Frontal cortex (tissue), 4 donors: ENCODE results near the gene HOXD10. TPM values are rescaled to one million over a fixed set of nuclear protein-coding genes. Genes with fewer than 3 reads are reported as not detected.

ENCODE experiments used
- DNase-seq, 2 donors: peaks; one replicate each; pipeline ENCODE4 v3.0.0; 2012; ENCODE audit warnings: low spot score in 2 of 2
- FAIRE-seq: peaks from 2 replicates; lab custom pipeline; 2012; peaks lifted over from hg19 to GRCh38; lab: Jason Lieb, UNC
- total RNA-seq: library from RNA; depleted of rRNA; stranded (reverse); fragments of >200 nt; gene quantifications from one replicate; pipeline ENCODE4 v1.2.3, GENCODE V29; 2014
- donor health status: control.
- donor health status: control.
- donor health status: control.

HOXD10 gene
- total RNA-seq, 1 donor from 2014 or later, result not detected

DNA sequence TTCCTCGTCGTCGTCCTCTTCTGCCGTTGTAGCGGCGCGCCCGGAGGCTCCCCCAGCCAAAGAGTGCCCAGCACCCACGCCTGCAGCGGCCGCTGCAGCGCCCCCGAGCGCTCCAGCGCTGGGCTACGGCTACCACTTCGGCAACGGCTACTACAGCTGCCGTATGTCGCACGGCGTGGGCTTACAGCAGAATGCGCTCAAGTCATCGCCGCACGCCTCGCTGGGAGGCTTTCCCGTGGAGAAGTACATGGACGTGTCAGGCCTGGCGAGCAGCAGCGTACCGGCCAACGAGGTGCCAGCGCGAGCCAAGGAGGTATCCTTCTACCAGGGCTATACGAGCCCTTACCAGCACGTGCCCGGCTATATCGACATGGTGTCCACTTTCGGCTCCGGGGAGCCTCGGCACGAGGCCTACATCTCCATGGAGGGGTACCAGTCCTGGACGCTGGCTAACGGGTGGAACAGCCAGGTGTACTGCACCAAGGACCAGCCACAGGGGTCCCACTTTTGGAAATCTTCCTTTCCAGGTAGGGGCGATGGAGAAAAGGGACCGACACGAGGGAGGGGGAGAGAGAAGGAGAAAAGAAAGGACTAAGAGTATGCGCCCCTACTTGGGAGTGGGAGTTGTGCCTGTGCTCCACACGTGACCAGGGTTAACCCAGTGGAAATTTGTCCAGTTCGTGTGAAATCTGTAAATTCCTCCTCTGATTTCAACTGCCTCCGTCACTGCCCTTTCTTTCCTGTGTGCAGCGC lies 23.3 kb upstream of the HOXD10 start:
- FAIRE-seq (no peak), DNase-seq (no peak)

DNA sequence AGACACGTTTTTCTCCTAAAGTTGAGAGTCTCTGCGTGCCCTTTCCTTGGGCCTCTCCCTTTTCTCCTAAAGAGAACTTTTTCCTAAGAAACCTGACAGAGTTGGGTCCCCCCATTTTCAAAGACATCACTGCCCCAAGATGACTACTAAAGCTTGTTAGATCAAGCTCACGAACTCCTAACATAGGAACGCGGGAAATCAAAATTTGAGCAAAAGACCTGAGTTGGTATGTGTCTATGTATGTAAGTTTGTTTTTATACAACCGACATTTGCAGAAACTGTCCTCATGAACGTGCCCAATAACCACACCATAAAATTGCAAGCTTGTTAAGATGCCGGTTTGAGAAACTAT lies 22.7 kb upstream of the HOXD10 start:
- DNase-seq (no peak), FAIRE-seq (no peak)

DNA sequence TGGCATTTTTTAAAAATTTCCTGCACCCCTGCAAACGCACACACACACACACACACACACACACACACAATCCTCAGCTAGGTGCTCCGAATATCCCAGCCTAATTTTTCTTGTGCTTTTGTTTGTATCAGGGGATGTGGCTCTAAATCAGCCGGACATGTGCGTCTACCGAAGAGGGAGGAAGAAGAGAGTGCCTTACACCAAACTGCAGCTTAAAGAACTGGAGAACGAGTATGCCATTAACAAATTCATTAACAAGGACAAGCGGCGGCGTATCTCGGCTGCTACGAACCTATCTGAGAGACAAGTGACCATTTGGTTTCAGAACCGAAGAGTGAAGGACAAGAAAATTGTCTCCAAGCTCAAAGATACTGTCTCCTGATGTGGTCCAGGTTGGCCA lies 22.2 kb upstream of the HOXD10 start:
- DNase-seq (no peak), FAIRE-seq (no peak)

DNA sequence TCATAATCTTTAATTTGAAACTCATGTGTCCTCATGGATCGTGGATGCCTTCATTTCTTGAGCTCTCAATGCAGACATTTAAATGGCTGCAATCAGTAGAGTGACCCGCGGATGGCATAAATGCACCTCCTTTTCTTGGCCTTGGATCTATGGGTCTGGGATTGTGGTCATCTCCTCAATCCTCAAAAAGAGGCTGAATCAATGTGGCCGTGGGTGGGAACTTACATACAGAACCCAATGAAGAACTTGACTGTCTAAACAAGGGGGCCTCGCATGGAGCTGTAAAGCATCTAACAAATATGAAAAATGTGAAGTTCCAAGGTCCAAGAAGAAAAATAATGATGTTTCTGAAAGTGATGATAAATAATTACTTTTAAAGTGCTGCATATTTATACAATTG lies 21.2 kb upstream of the HOXD10 start:
- DNase-seq (no peak), FAIRE-seq (no peak)

DNA sequence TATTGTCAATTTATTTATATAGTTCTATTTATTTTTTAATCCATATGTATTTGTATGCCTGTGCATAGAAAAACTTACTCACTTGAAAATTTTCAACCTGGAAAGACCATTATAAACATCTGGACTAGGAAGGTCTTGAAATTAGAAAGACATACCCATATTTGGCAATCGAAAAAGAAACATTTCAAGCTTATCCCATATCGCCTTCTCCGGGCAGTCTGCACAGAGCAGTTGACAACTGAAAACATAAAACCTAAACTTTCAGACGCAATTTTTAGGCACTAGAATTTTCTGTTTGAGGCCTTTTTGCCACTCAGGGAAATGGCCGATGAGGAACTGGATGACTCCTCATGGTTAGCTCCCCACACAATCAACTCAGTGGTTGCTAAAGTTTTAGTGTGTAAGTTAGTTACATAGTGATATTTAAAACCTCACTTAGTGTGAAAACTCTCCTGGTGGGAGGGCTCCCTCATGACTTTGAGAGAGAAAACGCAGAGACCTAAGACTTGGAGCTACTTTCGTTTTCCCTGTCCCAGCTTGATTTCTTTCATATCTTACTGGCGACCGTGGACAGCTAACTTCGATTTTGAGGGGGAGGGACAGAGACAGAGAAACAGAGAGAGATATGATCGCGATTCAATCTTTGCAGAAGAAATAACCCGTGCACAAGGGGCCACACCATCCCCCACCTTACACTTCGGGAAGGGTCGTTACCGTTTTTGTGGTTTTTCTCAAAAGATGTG lies 20.2 kb upstream of the HOXD10 start:
- DNase-seq, result no peak
- no peak for FAIRE-seq

DNA sequence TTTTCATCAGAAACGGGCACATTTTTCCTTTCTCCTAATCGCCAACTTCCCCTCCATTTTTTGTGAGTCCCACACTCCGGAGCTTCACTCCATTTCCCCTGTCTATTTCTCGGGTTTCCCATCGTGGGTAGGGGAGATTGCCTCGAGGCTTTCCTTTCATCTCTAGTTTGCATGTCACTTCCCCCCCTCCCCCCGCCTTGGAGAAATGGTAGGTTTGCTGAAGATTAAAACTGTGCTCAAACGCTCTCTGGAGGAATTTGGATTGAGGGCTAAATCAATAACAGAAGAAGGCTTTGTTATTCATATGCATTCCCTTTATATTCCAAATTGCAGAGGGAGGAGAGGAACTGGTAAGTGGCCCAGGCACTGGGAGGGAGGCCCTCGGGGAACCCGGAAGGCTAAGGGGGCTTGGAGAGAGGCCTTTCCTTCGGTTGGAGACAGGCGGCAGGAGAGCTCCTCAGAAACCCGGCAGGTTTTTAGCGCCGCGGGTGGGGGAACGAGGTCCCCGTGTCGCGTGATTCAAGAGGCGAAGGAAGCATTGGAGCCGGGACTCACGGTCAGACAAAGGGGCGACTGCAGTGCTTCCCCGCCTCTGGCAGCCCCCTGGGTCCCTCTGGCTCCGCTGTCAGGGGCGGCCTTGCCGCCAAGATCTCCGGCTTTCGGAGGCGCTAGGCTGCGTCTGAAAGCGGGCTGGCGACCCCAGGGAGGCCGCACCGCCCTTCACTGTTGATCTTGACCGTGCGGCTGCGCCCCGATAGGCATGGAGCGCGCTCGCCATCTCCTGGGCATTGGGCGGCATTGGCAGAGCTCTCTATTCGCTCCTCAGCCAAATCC lies 19.4 kb upstream of the HOXD10 start:
- DNase-seq (peak; percentile 68 to 82), FAIRE-seq (no peak)

DNA sequence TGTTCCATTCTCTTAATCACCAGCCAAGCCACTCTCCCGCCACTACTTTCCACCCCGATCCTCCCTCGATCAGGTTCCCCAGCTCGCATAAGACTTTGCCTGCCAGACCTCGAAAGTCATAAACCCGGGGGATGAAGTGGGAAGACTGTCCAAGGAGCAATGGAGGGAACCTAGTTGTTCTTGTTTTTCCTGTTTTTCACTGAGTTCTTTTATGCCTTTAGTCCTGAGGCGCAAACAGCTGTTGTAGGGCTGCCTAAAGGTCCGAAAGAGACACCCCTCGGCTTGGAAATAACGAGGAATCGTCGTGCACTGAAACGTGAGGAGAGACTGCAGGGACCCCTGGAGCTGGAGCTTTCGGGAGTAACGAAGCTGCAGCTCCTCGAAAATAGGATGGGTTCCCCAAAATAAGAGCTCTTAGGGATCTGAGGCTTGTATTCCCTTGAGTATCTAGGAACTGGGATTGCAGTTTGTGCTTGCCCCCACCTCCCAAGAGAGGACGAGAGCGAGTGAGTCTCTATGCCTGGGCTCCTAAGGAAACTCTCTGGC lies 18.7 kb upstream of the HOXD10 start:
- no peak for FAIRE-seq
- no peak for DNase-seq

DNA sequence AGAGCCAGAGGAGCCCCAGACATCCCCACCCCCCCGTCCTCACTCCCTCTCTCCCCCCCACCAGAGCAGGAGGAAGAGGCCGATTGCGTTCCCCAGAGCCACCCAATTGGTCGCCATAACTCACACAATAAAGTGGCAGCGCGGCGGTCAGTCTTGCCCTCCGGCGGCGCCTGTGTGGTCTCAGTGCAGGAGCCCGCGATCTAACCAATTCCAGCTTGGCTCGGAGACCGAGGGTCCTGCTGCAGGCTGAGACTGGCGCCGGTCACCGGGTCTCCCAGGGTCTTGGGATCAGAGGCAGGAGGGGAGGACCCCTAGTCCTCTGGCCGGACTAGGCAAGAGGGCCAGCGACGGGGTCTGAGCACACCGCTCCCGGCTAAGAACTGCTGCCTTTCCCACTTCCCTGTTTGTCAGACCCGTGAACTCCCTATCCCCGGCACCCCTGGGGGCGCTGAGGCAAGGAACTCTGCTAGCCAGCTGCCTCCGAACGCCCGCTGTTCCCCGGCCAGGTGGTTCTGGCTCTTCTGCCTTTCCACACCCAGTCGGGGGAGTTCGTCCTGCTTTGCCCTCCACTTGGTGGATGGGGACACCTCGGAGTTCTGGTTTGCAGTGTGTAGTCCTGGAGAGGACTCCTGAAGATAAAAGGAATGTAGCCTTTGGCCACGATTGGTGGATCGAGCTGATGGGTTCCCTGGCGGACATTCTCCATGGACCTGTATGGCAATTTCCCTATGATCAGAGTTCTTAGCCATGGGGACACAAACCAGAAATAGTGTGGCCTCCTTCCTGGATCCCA lies 18.0 kb upstream of the HOXD10 start:
- DNase-seq (no peak), FAIRE-seq (no peak)

DNA sequence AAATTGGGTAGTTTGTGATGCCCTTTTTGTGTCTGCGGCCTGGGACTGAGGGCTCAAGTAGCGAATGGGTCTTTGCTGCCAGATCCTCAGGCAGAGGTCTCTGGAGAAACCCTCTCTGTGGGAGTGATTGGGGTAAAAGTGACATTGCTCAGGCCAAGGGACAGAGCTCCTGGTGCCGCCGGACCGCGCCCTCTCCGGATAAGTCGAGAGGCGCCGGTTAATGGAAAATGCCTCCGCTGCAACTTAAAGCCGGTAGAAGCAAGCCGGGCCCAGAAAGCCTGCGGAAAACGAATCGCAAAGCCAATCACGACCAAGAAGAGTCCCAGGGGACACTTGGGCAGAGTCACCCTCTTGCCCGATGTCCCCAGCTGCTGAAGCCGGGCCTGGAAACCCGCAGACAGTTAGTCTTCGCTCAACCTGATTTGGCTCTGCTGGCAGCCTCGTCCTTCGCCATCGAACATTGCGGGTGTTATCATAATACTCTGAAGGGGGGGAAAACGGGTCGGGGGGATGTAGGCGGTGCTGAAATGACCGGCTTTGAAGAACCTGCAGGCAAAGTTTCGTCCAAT lies 17.3 kb upstream of the HOXD10 start:
- DNase-seq, result no peak

DNA sequence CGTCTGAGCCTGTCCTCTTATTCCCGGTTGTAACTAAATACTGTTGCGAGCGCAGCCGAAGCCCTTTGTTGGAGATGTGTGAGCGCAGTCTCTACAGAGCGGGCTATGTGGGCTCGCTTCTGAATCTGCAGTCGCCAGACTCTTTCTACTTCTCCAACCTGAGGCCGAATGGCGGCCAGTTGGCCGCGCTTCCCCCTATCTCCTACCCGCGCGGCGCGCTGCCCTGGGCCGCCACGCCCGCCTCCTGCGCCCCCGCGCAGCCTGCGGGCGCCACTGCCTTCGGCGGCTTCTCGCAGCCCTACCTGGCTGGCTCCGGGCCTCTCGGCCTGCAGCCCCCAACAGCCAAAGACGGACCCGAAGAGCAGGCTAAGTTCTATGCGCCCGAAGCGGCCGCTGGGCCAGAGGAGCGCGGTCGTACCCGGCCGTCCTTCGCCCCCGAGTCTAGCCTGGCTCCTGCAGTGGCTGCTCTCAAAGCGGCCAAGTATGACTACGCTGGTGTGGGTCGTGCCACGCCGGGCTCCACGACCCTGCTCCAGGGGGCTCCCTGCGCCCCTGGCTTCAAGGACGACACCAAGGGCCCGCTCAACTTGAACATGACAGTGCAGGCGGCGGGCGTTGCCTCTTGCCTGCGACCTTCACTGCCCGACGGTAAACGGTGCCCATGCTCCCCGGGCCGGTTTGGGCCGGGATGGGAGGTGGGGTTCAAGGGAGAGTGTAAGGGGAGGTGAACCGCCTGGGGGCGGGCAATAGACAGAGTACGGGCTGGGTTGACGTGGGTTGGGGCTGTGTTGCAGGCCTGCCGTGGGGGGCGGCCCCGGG lies 16.6 kb upstream of the HOXD10 start, which contains the start of gene HOXD12:
HOXD12 (plus strand) TSS at position 68 of the 819 bp plus-strand sequence; CDS start at position 75, 7 bp downstream.
- DNase-seq (no peak), FAIRE-seq (no peak)

More for the DNA sequence above, 17.3 kb upstream of the HOXD10 start:
- no peak for FAIRE-seq

DNA sequence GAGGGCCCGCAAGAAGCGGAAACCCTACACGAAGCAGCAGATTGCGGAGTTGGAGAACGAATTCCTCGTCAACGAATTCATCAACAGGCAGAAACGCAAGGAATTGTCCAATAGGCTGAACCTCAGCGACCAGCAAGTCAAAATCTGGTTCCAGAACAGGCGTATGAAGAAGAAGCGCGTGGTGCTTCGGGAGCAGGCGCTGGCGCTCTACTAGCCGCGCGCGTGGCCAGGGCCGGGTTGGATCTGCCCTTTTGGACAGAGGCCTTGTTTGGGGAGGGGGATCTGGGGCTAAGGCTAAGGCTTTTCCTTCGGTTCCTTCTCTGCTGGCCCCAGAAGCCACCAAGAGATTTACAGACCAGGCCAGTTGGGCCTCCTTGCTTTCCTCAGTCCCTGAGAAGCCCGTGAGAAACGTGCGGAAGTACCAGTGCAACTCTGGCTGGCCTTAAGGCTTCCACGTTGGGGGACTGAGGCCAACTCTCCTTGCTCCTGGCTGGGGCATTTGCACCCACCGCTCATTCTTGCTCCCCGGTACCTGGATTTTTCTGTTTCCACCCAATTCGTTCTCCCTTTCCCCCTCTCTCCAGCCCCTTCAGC lies 15.9 kb upstream of the HOXD10 start:
- DNase-seq (no peak), FAIRE-seq (no peak)

DNA sequence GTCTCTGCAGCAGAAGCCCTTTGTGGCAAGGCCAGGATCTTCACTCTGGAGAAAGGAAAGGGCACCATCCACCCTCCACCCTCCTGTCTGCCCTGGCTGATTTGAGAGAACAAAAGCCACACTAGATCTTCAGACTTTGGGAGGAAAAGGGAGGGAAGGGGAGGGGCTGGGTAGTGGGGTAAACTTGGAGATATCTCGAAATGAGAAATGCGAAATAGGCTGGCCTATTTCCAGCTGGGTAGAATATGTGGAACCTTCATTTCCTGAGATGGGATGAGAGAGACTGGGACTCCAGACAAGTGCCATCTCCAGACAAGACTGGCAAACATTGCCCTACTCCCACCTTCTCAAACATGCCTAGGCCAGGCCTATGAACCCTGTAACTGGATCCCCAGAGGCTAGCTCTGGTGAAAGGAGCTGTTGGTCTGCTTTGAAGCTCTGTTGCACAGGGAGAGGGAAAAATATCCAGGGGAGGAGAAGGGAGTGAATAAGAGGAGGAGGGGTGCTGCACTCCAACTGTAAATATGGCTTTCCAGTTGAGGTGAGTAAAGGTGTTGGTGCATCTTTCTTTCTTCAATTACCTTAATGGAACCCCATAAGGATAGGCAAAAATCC lies 15.3 kb upstream of the HOXD10 start:
- DNase-seq (no peak), FAIRE-seq (no peak)

DNA sequence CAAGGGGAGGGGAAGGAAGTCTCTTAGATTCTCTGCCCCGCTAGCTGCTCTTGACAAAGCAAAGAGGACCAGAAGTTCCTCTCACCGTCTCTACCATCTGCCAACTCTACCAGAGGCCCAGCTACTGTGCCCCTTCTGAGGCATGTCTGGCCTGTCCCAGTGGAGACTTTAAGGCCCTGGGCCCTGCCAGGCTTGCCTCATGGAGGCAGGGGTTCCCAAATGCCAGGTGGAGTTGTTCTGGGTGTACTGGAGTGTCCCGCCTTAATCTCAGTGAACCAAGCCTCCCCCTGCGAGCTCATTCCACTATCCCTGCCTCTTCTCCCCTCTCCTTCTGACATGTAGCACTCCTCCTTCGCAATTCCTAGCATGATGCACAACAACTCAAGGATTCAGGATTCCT lies 14.7 kb upstream of the HOXD10 start:
- FAIRE-seq (no peak), DNase-seq (no peak)

DNA sequence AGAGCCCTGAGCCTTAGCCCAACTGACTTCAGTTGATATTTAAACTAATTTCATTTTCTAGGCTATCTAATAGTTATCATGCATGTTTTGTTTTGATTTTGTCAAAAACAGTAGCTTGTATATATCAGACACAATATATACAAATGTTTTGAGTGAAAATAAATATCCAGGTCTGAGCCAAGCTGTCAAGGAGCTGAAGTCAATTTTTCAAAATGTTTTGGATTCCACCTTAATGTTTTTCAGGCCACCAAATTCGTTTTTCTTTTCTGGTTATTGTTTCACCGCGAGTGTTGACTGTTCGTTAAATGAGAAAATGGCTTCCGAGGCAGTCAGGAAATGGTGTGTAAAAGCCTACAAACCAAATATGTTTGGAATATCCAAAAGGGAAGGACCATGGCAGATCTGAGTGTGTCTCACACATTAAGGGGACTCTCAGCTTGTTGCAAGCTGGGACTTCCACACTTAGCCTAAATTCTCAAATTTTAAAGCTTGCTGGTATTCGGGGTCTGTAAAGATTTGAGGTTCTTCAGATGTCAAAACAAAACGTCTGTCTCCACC lies 14.2 kb upstream of the HOXD10 start:
- FAIRE-seq, result no peak
- DNase-seq, result no peak

DNA sequence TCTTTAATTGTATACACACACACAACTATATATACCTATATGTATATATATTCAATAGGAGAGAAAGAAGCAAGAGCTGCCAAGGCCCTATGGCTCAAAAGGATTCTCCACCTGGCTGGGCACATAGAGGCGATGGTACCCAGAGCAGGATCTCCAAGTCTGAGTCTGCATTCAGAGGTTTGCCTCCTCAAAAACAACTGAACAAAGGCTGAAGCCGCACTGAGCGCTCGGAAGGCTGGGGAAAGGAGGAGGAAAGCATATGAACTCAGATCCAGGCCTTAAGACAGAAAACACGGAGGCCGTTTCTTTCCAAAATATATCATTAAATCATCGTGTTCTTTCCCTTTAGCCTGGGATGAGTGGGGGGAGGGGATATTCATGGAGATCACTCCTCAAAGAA lies 13.4 kb upstream of the HOXD10 start:
- FAIRE-seq, result no peak
- DNase-seq, result no peak

DNA sequence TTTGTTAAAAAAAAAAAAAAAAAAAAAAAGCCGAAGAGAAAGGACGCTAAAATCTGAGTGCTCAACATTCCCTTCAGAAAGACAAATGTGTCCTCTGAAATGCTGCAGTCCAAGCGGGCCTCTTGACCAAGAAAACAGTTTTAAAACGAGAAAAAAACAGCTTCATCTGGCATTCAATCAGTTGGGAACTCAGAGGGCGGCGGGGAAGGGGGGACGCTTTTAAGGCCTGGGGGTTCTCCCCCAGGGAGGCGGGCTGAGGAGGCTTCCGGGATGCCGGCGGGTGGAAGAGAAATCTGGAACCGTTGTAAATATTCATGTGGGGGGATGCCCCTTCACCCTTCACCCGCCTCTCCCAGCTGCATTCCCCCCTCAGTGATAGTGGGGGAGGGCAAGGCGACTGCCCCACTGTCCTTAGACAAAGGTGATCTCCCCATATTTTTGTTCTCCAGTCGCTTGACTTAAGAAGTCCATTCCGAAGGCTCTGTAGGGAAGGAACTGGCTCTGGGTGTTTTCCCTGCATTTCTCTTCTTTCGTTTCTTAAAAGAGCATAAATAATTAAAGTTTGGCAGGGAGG lies 12.7 kb upstream of the HOXD10 start:
- FAIRE-seq, result no peak
- no peak for DNase-seq
